Cortex of kidney (tissue), 1 donor: Measurements from ENCODE around the gene PIN1.
"Not testable (repeated sequence)": the region's sequence is repeated elsewhere in the genome, so short reads cannot be mapped to it uniquely, and the experiment has no call there.

Experiments
- DNase-seq: peaks from one replicate; lab custom pipeline; 2025; lab: John Stamatoyannopoulos, UW

PIN1 gene

GRCh38 chr19:9818734-9819595 is 16.2 kb upstream of the PIN1 start, which contains the start of gene FBXL12:
Gene FBXL12 (minus strand): TSS chr19:9819079. CDS start chr19:9818813, 266 bp downstream.
- DNase-seq: peak; percentile 93

- no peak for DNase-seq
Observed at GRCh38 chr19:9819596-9819909, 15.6 kb upstream of the PIN1 start.

- not testable (repeated sequence) for DNase-seq
Observed at GRCh38 chr19:9820034-9820433, 15.1 kb upstream of the PIN1 start.

DNA sequence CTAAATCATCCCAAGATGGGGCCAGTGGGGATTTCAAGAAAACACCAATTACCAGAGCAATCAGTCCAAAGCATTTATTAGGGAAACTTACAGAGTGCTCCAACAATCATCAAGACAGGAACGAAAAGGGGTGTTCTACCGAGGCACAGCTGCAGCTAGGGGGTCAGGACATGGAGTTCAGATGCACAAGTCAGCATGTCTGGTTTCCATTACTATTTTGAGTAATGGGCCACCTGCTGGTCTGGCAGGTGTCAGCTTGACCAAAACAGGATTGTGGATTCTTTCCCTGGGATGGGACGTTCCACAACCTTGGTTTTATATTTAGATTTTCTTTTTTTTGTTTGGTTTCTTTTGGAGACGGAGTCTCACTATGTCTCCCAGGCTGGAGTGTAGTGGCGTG is 11.3 kb upstream of the PIN1 start:
- no peak for DNase-seq

GRCh38 chr19:9827289-9828238 is 7.6 kb upstream of the PIN1 start, which contains the start of gene UBL5:
Gene UBL5 (plus strand): TSS chr19:9827918. CDS start chr19:9828338, 420 bp downstream.
- no peak for DNase-seq

- DNase-seq: no peak
Observed at GRCh38 chr19:9828551-9829063, 6.5 kb upstream of the PIN1 start.

DNA sequence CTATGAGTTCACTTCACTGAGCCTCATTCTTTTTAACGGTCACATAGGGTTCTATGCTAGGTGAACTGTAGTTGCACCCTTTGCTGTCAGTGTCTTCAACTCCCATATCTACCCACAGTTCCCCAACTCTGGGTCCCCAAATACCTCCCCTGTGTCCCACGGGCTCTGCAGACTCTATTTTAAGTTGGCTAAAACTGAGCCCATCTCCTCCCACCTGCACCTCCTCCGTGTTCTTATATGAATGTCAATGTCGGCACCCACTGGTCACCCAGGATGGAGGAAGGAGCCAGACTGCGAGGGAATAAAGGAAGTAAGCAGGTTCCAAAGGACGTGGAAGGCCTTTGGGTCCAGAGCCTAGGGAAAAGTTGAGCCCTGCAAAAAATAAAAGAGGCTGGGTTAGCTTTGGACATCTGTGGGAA is 802 bp upstream of the PIN1 start:
- DNase-seq: no peak

DNA sequence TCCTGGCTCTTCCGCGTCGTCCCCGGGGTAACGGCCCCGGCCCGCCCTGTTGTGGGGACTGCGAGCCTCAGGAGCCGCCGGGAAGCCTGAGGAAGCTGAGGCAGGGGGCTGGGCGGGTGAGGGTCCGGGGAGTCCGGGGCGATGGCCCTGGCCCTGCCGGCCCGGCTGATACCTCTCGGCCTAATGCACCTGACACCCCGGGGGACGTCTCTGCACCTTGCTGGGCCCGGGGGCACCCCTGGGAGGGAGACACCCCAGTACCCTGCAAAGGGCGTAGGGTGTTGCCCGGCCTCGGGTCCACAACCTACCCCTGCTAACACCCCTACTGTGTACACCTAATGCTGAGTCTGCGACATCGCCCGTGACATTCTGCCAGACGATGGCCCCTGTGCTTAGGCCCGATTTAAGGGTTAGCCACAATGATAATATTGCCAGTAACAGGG is 410 bp downstream of the PIN1 start:
- DNase-seq: no peak

DNA sequence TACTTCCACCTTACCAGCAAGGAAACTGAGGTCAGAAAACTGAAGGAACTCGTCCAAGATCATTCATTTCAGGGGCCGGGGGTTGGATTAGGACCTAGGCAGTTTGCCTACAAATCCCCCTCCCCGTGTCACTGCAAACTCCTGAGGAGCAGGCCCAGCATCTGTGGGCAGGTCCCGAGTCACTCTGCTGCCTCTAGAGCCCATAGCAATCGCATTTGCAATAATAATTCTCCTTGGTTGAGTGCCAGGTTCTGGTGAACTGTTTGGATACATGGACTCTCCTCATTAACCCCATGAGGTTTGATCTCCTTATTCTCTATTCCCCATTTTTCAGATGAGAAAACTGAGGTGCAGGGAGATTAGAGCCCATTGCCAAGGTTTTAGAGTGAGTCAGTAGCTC is 903 bp downstream of the PIN1 start:
- DNase-seq: no peak

DNA sequence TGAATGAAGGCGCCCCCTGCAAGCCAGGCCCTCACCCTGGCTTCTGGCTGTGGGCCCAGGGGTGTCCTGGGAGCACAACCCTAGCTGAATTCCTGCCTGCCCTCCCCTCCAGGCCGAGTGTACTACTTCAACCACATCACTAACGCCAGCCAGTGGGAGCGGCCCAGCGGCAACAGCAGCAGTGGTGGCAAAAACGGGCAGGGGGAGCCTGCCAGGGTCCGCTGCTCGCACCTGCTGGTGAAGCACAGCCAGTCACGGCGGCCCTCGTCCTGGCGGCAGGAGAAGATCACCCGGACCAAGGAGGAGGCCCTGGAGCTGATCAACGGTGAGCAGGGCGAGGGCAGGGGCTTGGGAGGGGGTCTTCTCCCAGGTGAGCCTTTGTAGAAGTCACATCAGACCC is 3.2 kb downstream of the PIN1 start:
- DNase-seq: no peak

DNA sequence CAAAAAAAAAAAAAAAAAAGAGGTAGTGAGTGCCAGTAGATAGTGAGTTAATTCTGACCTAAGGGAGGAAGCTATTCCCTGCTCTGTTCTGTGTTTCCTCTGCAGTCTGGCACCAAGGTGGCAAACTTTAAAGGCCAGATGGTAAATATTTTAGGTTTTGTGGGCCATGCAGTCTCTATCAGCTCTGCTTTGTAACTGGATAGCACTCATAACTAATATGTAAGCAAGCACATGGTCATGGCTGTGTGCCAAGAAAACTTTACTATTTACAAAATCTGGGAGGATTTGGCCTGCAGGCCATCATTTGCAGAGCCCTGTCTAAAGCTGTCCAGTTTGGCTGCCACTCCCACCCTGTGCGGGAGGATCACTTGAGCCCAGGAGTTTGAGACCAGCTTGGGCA is 4.3 kb downstream of the PIN1 start:
- no peak for DNase-seq

- DNase-seq: no peak
Observed at GRCh38 chr19:9842834-9843625, 7.9 kb downstream of the PIN1 start.

- not testable (repeated sequence) for DNase-seq
Observed at GRCh38 chr19:9843626-9844273, 8.6 kb downstream of the PIN1 start.

DNA sequence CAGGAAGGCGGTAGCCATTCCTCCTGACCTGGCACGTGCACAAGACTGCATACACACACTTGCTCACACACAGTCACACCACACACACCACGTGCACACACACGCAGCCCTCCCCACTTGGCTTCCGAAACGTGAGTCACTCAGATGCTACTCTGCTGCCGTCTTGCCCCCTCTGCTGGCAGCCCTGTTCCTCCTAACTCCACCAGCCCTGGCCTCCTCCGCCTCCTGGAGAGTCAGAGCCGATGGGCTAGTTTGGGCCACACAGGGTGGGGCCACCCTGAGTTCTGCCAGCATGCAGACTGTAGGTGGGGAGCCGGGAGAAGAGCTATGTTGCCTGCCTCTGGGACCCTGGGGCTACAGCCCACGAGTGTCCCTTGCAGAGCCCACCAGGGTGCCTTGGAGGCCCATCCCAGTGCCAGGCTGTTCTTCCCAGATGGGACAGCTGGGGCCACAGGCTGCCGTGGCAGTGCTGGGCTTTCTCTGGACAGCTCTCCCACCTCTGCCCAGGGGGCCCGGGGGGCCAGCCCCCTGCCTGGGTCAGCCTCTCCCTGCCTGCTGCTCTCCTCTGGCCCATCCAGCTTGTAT is 12.1 kb downstream of the PIN1 start:
- DNase-seq: no peak

- DNase-seq: no peak
Observed at GRCh38 chr19:9848060-9848459, 12.9 kb downstream of the PIN1 start.

DNA sequence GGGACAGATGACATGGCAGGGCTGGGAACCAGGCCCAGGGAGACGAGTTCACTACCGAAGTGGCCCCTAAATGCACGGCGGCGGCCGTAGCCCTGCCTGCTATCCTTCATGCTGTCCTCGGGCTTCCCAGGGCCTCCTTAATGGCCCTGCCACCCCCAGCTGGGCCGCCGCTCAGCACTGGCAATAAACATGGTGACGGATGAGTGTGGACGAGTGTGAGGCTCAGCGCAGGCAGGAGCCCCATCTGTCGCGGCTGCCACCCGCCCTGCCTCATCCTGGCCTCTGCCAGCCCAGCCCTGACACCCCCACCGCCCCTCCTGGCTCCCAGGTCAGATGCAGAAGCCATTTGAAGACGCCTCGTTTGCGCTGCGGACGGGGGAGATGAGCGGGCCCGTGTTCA is 13.6 kb downstream of the PIN1 start:
- DNase-seq: no peak

DNA sequence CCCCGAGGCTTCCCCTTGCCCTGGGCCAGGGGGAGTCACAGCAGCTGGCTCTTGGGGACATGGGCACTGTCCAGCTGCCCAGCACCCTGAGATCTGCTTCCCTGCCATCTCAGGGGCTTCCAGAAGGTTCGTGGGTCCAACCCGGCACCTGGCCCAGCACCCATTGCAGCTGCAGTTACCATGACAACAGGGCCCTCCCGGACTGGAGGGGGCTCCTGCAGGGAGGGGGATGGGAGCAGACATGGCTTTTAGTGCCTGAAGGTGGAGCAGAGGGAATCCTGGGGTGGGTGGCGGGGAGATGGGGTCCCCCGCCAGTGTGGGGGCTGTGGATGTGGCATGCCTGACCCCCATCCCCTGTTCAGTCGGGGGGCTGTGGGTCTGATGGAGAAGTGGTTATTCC is 14.7 kb downstream of the PIN1 start:
- no peak for DNase-seq

GRCh38 chr19:9850235-9850959 is 15.3 kb downstream of the PIN1 start:
- no peak for DNase-seq

DNA sequence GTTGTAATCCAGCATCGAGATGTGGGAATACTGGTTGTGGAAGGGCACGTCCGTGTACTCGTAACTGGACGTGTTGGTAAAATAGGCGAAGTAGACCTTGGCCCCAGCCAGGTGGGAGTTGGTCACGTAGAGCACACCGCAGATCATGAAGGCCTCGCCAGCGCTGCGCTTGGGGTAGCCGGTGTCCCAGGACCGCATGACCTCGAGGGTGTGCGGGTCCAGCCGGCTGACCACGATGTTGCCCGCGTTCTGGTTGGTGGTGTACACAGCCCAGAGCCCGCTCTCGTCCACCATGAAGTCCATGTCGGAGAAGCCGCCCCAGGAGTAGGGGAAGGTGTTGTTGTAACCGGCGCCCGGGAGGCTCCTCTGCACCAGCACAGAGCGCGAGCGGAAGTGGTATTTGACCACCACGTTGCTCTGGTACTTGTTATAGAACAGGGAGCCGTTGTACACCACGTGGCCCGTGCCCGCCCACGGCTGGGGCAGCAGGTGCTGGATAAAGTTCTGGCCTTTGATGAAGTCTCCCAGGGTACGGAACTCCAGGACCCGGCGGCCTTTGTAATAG is 19.2 kb downstream of the PIN1 start:
- DNase-seq: no peak

GRCh38 chr19:9856609-9857008 is 21.5 kb downstream of the PIN1 start:
- no peak for DNase-seq
